ENCODE measurements around the gene TMEM240.
A peak's percentile ranks its signal among the peaks of the same experiment; 100 is the strongest.
"Not testable (repeated sequence)": the region's sequence is repeated elsewhere in the genome, so short reads cannot be mapped to it uniquely, and the experiment has no call there.

TMEM240 gene

DNA sequence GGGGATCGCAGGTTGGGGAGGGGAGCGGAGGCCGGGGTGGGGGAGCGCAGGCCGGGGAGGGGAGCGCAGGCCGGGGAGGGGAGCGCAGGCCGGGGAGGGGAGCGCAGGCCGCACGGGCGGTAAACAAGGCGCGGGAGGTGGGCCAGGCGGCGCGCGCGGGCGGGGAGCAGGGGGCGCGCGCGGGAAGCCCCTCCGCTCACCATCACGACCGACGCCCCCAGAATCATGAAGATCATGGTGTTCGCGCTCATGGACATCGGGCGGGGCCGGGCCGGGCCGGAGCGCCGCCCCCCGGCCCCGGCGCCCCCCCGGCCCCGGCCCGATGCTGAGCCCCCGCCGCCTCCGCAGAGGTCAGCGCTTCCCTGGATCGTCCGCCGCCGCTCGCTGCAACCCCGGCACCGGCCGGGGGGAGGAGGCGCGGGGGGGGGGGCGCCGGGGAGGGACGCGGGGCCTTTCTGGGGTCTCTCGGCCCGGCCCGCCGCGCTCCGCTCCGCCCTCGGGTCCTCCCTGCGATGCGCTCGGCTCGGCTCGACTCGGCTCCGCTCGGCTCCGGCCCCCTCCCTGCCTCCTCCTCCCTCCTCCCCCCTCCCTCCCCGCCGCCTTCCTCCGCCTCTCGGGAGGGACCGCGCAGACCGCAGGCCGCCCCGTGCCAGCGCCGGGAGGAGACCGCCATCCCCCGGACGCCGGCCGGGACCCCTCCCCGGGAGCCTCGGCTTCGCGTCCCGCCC lies at the start of gene TMEM240:
TSS of gene TMEM240 (minus strand) at position 535 of the 728 bp plus-strand sequence. CDS start at position 257, 278 bp downstream.
- peak; percentile 62 for DNase-seq

- DNase-seq, result no peak
Observed at GRCh38 chr1:1583347-1584010, 43.1 kb upstream of the TMEM240 start.

DNA sequence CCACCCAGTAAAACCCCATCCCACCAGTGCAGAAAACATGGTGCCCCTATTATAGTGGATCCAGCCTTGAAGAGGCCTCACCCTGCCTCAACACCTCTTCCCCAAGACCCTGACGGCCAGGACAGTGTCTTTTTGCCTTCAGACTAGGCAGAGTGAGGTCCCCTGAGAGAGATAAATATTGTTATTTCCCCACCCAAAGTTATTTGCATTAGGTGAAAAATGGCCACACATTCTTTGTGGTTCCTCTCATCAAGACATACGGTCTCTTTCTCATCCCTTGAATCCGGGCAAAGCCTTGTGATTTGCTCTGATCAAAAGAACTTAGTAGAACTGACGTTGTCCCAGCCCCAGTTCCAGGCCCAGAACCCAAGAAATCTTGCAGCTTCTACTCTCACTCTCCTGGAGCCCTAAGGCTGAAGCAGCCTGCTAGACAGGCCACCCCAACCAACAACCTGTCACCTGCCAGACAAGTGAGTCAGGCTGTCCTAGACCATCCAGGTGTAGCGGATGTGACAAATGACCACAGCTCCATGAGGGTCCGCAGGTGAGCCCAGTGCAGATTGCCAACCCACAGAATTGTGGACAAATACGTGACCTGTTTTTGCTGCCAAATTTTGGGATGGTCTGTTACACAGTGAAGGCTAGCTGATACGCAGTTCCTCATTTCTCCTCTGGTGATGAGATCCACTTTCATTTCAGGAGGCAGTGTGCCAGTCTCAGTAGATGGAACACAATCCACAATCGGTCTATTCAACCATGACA lies 42.3 kb upstream of the TMEM240 start:
- no peak for DNase-seq

- DNase-seq, result no peak
Observed at GRCh38 chr1:1578371-1578940, 38.0 kb upstream of the TMEM240 start.

- no peak for DNase-seq
Observed at GRCh38 chr1:1577367-1578011, 37.1 kb upstream of the TMEM240 start.

- peak; percentile 93 for DNase-seq
Observed at GRCh38 chr1:1574721-1575537, 34.5 kb upstream of the TMEM240 start, which contains the start of gene SSU72. TSS of gene SSU72 (minus strand) at chr1:1574863. CDS start at chr1:1574557, 306 bp downstream.

GRCh38 chr1:1573843-1574720 lies 33.7 kb upstream of the TMEM240 start:
- peak; percentile 81 for DNase-seq

DNA sequence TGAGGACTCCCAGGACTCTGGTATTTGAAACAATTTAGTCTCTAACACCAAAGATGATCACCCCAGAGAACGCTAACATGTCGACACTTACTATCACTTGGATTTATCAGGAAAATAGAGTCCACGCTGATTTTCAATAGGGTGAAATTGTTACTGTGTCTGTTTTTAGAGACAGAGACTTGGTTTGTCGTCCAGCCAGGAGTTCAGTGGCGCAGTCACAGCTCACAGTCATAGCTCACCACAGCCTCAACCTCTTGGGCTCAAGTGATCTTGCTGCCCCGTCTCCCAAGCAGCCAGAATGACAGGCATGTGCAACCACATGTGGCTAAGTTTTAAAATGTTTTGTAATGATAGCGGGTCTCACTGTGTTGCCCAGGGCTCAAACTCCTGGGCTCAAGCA lies 28.9 kb upstream of the TMEM240 start:
- DNase-seq, result no peak

- no peak for DNase-seq
Observed at GRCh38 chr1:1567891-1568291, 27.5 kb upstream of the TMEM240 start.

- DNase-seq, result no peak
Observed at GRCh38 chr1:1567152-1567875, 26.9 kb upstream of the TMEM240 start.

DNA sequence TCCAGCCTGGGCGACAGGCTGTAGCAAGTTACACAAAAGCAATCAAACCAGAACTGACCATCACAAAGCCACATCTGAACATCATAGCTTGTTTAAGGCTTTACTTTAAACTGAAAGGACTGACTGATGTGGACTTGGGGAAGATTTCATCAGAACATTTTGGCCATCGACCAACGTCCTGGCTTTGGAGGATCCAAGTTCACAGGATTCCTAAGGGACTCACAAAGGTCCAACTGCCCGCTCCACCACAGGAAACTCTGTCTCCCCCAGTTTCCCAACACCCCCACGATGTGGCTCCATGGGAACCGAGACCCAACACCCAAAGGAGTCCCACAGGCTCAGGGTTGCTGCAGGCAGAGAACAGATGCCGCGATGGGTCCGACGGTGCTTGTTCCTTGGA lies 24.9 kb upstream of the TMEM240 start:
- no peak for DNase-seq

DNA sequence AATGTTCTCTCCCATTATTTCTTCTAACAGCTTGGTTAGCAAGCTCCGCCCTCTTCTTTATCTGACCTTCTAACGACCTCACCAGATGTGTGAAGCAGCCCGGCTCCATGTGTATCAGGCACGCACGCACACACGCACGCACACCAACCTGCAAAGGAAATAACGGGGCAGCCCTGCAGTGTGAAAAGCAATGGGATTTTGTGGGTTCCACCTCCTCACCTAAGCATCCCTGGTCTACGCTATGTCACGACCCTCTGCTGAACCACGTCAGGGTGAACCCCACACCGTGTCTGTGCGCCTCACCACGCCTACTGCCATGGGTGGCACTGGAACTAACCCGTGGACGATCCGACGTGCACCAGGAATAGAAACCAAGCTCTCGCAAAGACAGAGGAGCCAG lies 23.8 kb upstream of the TMEM240 start:
- no peak for DNase-seq

DNA sequence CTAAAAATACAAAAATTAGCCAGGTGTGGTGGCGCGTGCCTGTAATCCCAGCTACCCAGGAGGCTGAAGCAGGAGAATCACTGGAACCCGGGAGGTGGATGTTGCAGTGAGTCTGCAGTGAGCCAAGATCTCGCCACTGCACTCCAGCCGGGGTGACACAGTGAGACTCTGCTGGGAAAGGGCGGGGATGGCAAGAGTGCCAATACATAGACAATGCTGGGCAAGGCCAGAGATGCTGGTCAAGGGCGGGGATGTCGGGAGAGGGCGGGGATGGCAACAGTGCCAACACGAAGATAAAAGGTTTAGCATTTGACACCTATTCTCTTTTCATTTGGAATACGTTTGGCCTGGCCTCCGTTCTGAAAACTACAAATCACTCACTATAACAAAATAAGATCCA lies 23.3 kb upstream of the TMEM240 start:
- DNase-seq, result no peak

DNA sequence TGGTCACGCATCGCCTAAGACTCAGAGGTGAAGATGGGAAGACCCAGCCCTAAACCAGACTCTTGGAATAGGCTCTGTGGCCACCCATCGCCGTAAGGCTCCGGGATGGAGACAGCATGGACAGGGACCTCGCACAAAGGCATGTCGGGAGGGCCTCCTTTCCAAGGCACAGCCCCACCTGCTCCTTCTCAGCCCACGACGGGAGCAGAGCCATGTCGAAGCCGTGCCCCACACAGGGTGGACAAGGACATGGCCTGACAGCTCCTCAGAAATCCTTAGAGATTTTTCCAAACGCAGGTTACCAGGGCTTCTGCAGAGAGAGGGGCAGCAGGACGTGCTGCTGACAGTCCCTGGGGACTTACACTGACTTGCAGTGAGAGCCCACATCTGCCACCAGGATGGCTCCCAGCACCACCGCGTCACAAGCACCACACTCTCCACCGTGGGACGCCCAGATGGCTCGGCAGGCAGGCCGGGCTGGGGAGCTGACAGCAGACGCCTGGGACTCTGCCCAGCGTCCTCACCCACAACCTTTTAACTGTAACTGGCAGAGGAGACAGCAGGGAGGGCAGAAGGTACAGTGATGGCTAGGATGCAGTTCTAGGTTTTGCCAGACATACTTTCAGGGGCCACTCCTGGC lies 22.3 kb upstream of the TMEM240 start:
- DNase-seq, result no peak

DNA sequence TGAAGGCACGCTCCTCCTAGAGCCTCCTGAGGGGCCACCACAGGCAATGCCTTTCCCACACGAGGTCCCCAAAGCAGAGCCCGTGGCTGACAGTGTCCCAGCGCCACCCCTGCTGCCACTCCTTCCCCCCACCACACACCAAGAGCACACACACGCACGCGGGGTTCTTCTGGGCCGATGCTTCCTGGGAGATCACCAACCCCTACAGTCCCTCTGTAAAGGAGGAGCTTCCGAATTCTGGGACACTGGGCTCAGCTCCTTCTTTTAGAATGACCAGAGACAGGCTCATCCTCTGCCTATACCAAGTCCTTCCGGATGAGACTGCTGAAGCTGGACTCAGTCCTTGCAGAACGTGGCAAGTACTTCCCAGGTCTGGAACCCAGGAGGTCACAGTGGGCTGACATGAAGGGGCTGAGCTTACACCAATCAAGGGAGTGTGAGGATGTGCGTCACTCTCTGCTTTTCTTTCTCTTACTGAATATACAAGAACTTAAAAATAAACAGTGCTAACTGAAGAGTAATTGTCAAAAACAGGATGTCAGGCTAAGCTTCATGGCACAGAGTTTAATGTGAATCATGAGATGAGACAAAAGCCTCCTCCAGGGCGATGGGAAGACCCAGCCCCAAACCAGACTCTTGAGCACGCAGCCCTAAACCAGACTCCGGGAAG lies 21.5 kb upstream of the TMEM240 start:
- DNase-seq, result no peak

- no peak for DNase-seq
Observed at GRCh38 chr1:1560178-1560577, 19.8 kb upstream of the TMEM240 start.

DNA sequence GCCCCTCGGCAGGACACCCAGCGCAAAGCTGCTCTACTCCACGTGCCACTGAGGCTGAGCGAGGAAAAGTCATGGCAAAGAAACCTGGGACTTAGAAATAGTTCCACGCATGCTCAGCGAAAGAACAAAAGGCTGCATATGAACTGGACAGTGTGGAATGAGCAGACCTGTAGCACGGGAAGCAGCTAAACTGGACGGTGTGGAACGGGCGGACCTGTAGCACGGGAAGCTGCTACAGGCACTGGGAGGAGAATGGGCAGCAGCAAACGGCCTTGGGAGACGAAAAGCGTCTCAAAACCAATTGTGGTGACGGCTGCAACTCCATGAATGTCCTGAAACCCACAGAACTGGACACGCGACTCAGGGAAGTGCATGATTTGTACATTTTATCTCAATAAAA lies 18.6 kb upstream of the TMEM240 start:
- no peak for DNase-seq

DNA sequence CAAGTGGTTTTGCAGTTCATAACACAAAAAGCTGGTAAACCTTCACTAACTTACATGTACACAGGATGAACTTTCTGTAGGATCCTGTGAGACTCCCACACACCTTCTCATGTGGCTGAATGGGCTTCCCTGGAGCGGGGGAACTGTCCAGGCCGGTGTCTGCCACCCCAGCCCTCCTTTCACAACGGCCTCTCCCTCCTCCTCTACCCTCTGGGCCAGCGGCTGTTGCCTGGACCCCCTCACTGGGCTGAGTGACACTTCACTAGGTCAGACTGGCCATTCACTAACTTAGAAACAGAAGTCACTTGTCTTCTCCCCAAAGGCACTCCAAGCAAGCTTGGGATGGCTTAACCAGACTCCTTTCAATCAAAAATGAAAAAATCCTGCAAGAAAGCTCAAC lies 18.2 kb upstream of the TMEM240 start:
- no peak for DNase-seq

GRCh38 chr1:1557688-1558087 lies 17.3 kb upstream of the TMEM240 start:
- not testable (repeated sequence) for DNase-seq

Data from CD4-positive, alpha-beta T cell treated with Interleukin-17A for 1 hour (primary cell).